A549 (cell line): ENCODE results near the gene MS4A4E.

Experiments used
- CEBPB ChIP-seq, 2 experiments: fragments of >200 bp in 1 of 2; sonication (Bioruptor Twin) in 1 of 2; formaldehyde crosslinking in 1 of 2; IDR thresholded peaks; 2 replicates each; pipeline ENCODE4 v1.6.1; 2012 to 2016
- NFE2L2 ChIP-seq: fragments of 150-350 bp; conservative IDR thresholded peaks from 2 replicates; pipeline ENCODE4 v1.6.1; 2014; ENCODE audit warnings: low read length
- NPAS2 ChIP-seq: fragments of 250-450 bp; sonication (Bioruptor Pico); IDR thresholded peaks from 2 replicates; pipeline ENCODE4 v1.8.0; 2022; ENCODE audit warnings: mild to moderate bottlenecking, moderate library complexity, borderline replicate concordance
- POLR2A ChIP-seq: IDR thresholded peaks from 2 replicates; pipeline ENCODE4 v1.6.1; 2012; ENCODE audit warnings: mild to moderate bottlenecking, low read length
- RCOR1 ChIP-seq: fragments of 150-350 bp; IDR thresholded peaks from 2 replicates; pipeline ENCODE4 v1.6.1; 2014; ENCODE audit warnings: antibody characterized with exemption, low read length, low read depth
- TF ChIP-seq, protein P1 (sequence below): fragments of >200 bp; sonication (Bioruptor Twin); formaldehyde crosslinking; IDR thresholded peaks from 3 replicates; pipeline ENCODE4 v1.5.1; 2016
- TF ChIP-seq, protein P2 (sequence below): fragments of 450-650 bp; IDR thresholded peaks from 2 replicates; pipeline ENCODE4 v1.6.1; 2014; ENCODE audit warnings: antibody characterized with exemption

- no peak for TF ChIP-seq NPAS2 (CRISPR knock-in tag)
- TF ChIP-seq POLR2A = no peak
- TF ChIP-seq, protein P1, sequence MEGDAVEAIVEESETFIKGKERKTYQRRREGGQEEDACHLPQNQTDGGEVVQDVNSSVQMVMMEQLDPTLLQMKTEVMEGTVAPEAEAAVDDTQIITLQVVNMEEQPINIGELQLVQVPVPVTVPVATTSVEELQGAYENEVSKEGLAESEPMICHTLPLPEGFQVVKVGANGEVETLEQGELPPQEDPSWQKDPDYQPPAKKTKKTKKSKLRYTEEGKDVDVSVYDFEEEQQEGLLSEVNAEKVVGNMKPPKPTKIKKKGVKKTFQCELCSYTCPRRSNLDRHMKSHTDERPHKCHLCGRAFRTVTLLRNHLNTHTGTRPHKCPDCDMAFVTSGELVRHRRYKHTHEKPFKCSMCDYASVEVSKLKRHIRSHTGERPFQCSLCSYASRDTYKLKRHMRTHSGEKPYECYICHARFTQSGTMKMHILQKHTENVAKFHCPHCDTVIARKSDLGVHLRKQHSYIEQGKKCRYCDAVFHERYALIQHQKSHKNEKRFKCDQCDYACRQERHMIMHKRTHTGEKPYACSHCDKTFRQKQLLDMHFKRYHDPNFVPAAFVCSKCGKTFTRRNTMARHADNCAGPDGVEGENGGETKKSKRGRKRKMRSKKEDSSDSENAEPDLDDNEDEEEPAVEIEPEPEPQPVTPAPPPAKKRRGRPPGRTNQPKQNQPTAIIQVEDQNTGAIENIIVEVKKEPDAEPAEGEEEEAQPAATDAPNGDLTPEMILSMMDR = no peak
- no peak for TF ChIP-seq CEBPB (IDR thresholded peaks at IDR 0.05)
- TF ChIP-seq, protein P2, sequence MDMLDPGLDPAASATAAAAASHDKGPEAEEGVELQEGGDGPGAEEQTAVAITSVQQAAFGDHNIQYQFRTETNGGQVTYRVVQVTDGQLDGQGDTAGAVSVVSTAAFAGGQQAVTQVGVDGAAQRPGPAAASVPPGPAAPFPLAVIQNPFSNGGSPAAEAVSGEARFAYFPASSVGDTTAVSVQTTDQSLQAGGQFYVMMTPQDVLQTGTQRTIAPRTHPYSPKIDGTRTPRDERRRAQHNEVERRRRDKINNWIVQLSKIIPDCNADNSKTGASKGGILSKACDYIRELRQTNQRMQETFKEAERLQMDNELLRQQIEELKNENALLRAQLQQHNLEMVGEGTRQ = no peak
- no peak for TF ChIP-seq NFE2L2
- TF ChIP-seq RCOR1 = no peak
Observed at GRCh38 chr11:60221692-60222091, 21.2 kb downstream of the MS4A4E start.
